Measurements from ENCODE around the gene FRAS1.

FRAS1 gene

DNA sequence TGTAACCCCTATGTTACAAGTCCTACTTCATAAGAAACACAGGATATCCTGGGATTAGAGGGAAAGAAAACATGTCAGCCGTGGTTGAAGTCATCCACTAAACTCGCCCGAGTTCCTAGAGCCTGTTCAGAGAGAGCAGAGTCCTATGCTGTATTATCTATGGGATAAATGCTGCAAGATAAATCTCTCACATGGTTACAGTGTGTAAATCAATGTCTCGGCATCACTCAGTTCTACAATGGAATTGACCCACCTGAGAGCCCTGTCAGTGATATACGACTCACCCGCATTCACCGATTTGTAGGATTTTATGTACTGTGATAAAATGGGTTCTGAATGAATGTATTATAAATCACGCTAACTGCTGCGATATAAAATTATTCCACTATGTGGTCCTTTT lies 366.7 kb downstream of the FRAS1 start:
- Mint-ChIP-seq H3K27me3 (no peaks in the 10 kb centered on the region), H3K4me3 (no peak overlapping the region), H3K9me3 (peaks cover 9% of the 10 kb centered on the region), H3K36me3 (ENCODE audit: low read depth) (no peaks in the 10 kb centered on the region), H3K27ac (no peak overlapping the region), H3K4me1 (ENCODE audit: low read depth) (no peaks in the 10 kb centered on the region)
- intact Hi-C loops (cut with micrococcal nuclease), result no loop called here

DNA sequence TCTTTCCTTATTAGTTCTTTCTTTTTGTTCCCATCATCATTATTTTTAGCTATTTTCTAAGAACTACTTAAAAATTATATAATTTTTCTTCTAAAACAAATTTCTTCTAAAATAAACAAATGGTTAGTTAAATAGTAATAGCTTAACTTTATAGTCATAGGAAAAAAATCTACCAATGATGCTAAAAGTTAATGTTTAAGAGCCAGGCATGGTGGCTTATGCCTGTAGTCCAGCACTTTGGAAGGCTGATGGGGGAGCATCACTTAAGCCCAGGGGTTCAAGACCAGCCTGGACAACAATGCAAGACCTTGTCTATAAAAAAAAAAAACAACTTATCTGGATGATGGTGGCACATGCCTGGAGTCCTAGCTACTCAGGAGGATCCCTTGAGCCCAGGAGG lies 367.3 kb downstream of the FRAS1 start:
- H3K9me3 Mint-ChIP-seq, result peaks cover 9% of the 10 kb centered on the region
- no peak overlapping the region for H3K4me3 Mint-ChIP-seq
- H3K36me3 Mint-ChIP-seq (ENCODE audit: low read depth), result no peaks in the 10 kb centered on the region
- no peaks in the 10 kb centered on the region for H3K27me3 Mint-ChIP-seq
- intact Hi-C loops (cut with micrococcal nuclease), result no loop called here
- H3K27ac Mint-ChIP-seq, result no peak overlapping the region
- H3K4me1 Mint-ChIP-seq (ENCODE audit: low read depth), result no peaks in the 10 kb centered on the region

- H3K27ac Mint-ChIP-seq, result no peak overlapping the region
These were observed 369.8 kb downstream of the FRAS1 start for GRCh38 chr4:78426972-78427371.

GRCh38 chr4:78428996-78429395 lies 371.9 kb downstream of the FRAS1 start:
- no peak overlapping the region for H3K27ac Mint-ChIP-seq
- H3K36me3 Mint-ChIP-seq (ENCODE audit: low read depth), result no peaks in the 10 kb centered on the region
- H3K4me1 Mint-ChIP-seq (ENCODE audit: low read depth), result no peaks in the 10 kb centered on the region
- H3K4me3 Mint-ChIP-seq, result no peak overlapping the region
- no peaks in the 10 kb centered on the region for H3K27me3 Mint-ChIP-seq
- intact Hi-C loops (cut with micrococcal nuclease), result no loop called here
- no peaks in the 10 kb centered on the region for H3K9me3 Mint-ChIP-seq

More at GRCh38 chr4:78426972-78427371, 369.8 kb downstream of the FRAS1 start:
- Mint-ChIP-seq H3K36me3 (ENCODE audit: low read depth) (no peaks in the 10 kb centered on the region), H3K4me1 (ENCODE audit: low read depth) (no peaks in the 10 kb centered on the region), H3K9me3 (peaks cover 2% of the 10 kb centered on the region), H3K27me3 (no peaks in the 10 kb centered on the region), H3K4me3 (no peak overlapping the region)
- intact Hi-C loops (cut with micrococcal nuclease), result no loop called here

DNA sequence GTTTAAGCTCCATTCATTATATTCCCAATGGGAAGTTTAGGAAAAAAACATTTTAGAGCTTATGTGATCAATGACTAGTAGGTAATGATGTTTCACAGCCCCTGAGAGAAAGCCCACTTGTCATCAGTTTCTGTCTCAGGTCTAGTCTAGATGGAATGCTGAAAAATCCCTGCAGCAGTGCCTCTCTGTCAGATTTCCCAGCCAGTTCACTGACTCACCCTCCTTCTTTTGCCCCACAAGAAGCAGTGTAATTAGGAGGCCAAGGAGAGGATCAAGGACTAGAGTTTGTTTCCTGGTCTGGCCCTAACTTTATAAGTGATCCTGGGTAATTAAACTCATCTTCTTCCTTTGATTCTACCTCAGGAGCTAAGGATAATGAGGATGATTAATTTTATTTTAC lies 375.8 kb downstream of the FRAS1 start:
- intact Hi-C loops (cut with micrococcal nuclease), result no loop called here
- Mint-ChIP-seq H3K4me1 (ENCODE audit: low read depth) (no peaks in the 10 kb centered on the region), H3K27ac (no peak overlapping the region), H3K9me3 (no peaks in the 10 kb centered on the region), H3K27me3 (no peaks in the 10 kb centered on the region), H3K36me3 (ENCODE audit: low read depth) (no peaks in the 10 kb centered on the region), H3K4me3 (no peak overlapping the region)

DNA sequence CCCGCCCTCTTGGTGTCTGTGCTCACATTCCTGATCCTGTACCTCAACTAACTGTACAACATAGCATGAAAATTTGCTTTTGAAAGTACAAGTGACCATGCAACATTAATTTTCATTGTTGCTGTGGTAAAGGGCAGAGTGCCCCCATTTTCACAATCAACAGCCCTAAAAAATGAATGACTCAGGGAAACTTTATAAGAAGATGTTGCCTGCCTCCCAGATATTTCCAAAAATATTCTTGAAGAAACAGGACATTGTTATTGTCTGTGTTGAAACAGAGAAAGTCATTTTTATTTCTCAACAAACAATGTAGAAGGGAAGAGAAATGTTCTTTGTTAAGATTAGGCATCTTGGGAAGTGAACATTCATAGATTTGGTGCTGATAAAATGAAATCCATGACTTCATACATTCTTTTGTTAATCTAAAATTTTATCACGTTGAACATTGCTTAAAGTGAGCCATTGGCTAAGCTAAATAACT lies 380.5 kb downstream of the FRAS1 start:
- Mint-ChIP-seq H3K27me3 (no peaks in the 10 kb centered on the region), H3K27ac (no peak overlapping the region), H3K36me3 (ENCODE audit: low read depth) (no peaks in the 10 kb centered on the region), H3K4me3 (no peak overlapping the region), H3K4me1 (ENCODE audit: low read depth) (no peaks in the 10 kb centered on the region), H3K9me3 (no peaks in the 10 kb centered on the region)
- intact Hi-C loops (cut with micrococcal nuclease), result no loop called here

DNA sequence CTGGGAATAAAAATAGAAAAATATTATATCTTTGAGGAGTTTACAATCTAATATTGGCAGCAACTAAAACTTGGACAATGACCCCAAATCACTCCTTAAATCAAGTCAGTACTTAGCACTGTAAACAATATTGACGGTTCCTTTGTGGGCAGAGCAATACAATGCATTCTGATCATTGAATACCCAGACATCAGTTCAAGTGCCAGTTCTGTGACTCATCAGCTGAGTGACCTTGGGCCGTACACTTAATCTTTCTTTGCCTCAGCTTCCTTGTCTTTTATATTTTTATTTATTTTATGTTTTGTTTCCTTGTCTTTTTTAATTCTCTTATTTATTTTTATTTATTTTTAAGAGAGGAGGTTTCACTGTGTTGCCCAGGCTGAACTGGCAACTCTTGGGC lies 382.2 kb downstream of the FRAS1 start:
- no peaks in the 10 kb centered on the region for H3K9me3 Mint-ChIP-seq
- H3K27me3 Mint-ChIP-seq, result no peaks in the 10 kb centered on the region
- no peaks in the 10 kb centered on the region for H3K4me1 Mint-ChIP-seq (ENCODE audit: low read depth)
- intact Hi-C loops (cut with micrococcal nuclease), result no loop called here
- no peak overlapping the region for H3K4me3 Mint-ChIP-seq
- H3K36me3 Mint-ChIP-seq (ENCODE audit: low read depth), result no peaks in the 10 kb centered on the region
- H3K27ac Mint-ChIP-seq, result no peak overlapping the region

- H3K27me3 Mint-ChIP-seq, result no peaks in the 10 kb centered on the region
- H3K9me3 Mint-ChIP-seq, result no peaks in the 10 kb centered on the region
- H3K4me1 Mint-ChIP-seq (ENCODE audit: low read depth), result no peaks in the 10 kb centered on the region
- H3K36me3 Mint-ChIP-seq (ENCODE audit: low read depth), result no peaks in the 10 kb centered on the region
- intact Hi-C loops (cut with micrococcal nuclease), result no loop called here
- H3K27ac Mint-ChIP-seq, result no peak overlapping the region
- H3K4me3 Mint-ChIP-seq, result no peak overlapping the region
These were observed 384.6 kb downstream of the FRAS1 start for GRCh38 chr4:78441756-78442155.

DNA sequence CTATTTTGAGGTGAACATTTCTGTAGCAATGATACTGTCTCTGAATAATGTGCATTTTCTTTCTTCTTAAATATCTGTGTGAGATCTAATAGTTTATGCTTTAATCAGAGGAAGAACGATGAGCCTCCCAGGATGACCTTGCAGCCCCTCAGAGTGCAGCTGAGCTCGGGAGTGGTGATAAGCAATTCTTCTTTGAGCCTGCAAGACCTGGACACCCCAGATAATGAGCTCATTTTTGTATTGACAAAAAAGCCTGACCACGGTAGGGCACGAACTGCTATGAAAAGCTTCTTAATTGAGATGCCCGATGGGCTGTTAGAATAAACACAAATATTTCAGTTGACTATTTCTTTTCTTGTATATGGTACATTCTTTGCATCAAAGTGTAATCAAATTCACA lies 389.5 kb downstream of the FRAS1 start:
- Mint-ChIP-seq H3K9me3 (no peaks in the 10 kb centered on the region), H3K27me3 (no peaks in the 10 kb centered on the region), H3K4me3 (no peak overlapping the region), H3K4me1 (ENCODE audit: low read depth) (no peaks in the 10 kb centered on the region), H3K27ac (no peak overlapping the region), H3K36me3 (ENCODE audit: low read depth) (no peaks in the 10 kb centered on the region)
- intact Hi-C loops (cut with micrococcal nuclease), result no loop called here

- Mint-ChIP-seq H3K9me3 (no peaks in the 10 kb centered on the region), H3K27me3 (no peaks in the 10 kb centered on the region), H3K36me3 (ENCODE audit: low read depth) (no peaks in the 10 kb centered on the region), H3K4me3 (no peak overlapping the region), H3K27ac (no peak overlapping the region), H3K4me1 (ENCODE audit: low read depth) (no peaks in the 10 kb centered on the region)
- intact Hi-C loops (cut with micrococcal nuclease), result no loop called here
These were observed 394.3 kb downstream of the FRAS1 start for GRCh38 chr4:78451407-78451806.

DNA sequence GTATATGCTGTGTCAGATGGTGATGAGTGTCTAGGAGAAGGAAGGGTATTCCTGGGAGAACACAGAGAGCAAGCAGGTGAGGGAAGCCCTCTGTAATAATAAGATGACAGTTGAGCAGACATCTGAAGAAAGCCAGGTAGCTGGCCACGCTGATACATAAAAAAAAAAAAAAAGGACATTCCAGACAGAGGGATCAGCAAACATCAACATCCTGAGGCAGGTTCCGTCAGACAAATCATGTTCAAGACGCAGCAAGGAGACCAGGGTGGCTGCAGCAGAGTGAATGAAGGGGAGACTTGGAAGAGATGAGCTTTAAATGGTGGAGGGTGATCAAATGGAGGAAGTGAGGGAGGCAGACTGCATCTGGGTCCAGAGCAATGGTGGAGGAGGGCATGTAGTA lies 396.9 kb downstream of the FRAS1 start:
- Mint-ChIP-seq H3K4me1 (ENCODE audit: low read depth) (no peaks in the 10 kb centered on the region), H3K27me3 (no peaks in the 10 kb centered on the region), H3K4me3 (no peak overlapping the region), H3K36me3 (ENCODE audit: low read depth) (no peaks in the 10 kb centered on the region), H3K27ac (no peak overlapping the region), H3K9me3 (no peaks in the 10 kb centered on the region)
- intact Hi-C loops (cut with micrococcal nuclease), result no loop called here

DNA sequence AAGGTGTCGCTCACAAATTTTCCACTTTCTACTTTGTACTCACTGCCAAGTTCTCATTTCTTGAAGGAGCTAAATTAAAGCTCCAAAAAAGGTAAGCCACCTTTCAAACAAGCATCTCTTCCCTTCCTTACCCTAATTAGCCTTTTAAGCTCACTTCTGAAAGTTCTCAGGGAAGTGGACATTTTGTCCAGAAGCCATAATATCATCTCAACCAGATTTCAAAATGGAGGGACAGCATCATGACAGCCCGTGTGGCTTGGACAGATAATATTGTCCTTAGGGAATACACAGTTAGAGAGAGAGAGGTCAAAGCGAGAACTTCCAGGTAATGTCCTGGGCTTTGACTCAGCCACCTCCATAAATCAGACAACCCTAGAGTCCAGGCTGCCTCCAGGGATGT lies 400.6 kb downstream of the FRAS1 start:
- intact Hi-C loops (cut with micrococcal nuclease), result no loop called here
- Mint-ChIP-seq H3K4me3 (no peak overlapping the region), H3K4me1 (ENCODE audit: low read depth) (no peaks in the 10 kb centered on the region), H3K27me3 (no peaks in the 10 kb centered on the region), H3K27ac (no peak overlapping the region), H3K36me3 (ENCODE audit: low read depth) (no peaks in the 10 kb centered on the region), H3K9me3 (no peaks in the 10 kb centered on the region)

DNA sequence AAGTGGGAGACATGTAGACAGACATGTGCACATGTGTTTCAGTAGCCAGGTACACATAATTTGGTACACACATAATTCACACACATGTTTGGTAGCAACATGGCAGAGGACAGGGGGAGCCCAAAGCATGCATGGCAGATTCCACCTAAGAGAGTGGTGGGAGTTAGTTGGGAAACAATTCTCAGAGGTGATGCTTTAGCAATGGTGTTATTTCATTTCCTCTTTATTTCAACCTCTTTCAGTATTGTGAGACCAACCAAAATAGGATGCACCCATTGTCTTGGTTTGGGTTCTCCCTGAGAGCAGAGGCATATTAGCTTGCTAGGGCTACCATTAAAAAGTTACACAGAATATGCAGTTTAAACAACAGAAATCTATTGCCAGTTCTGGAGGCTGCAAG lies 402.2 kb downstream of the FRAS1 start:
- Mint-ChIP-seq H3K36me3 (ENCODE audit: low read depth) (no peaks in the 10 kb centered on the region), H3K4me1 (ENCODE audit: low read depth) (no peaks in the 10 kb centered on the region), H3K9me3 (no peaks in the 10 kb centered on the region), H3K27ac (no peak overlapping the region), H3K4me3 (no peak overlapping the region), H3K27me3 (no peaks in the 10 kb centered on the region)
- intact Hi-C loops (cut with micrococcal nuclease), result no loop called here

DNA sequence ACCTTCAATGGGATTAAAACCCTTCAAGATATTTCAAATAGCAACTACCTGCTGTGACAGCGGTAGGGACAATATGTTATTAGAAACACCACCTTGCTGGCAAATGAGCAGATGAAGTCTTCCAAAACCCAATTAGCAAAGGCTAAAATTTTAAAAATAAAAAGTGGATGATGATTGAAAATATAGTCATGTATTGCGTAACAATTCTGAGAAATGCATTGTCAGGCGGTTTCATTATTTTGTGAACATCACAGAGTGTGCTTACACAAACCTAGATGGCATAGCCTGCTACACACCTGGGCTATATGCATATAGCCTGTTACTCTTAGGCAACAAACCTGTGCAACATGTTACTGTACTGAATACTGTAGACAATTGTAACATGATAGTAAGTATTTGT lies 403.2 kb downstream of the FRAS1 start:
- Mint-ChIP-seq H3K27me3 (no peaks in the 10 kb centered on the region), H3K9me3 (no peaks in the 10 kb centered on the region), H3K27ac (no peak overlapping the region), H3K36me3 (ENCODE audit: low read depth) (no peaks in the 10 kb centered on the region), H3K4me1 (ENCODE audit: low read depth) (no peaks in the 10 kb centered on the region), H3K4me3 (no peak overlapping the region)
- intact Hi-C loops (cut with micrococcal nuclease), result no loop called here

GRCh38 chr4:78464265-78464664 lies 407.1 kb downstream of the FRAS1 start:
- H3K36me3 Mint-ChIP-seq (ENCODE audit: low read depth), result no peaks in the 10 kb centered on the region
- H3K4me1 Mint-ChIP-seq (ENCODE audit: low read depth), result no peaks in the 10 kb centered on the region

More at GRCh38 chr4:78464265-78464664, 407.1 kb downstream of the FRAS1 start:
- Mint-ChIP-seq H3K27ac (no peak overlapping the region), H3K4me3 (no peak overlapping the region), H3K9me3 (peaks cover 8% of the 10 kb centered on the region), H3K27me3 (no peaks in the 10 kb centered on the region)
- intact Hi-C loops (cut with micrococcal nuclease), result no loop called here

All from dendritic cell treated with granulocyte-macrophage colony-stimulating factor and Interleukin-4, amounts not matched to agents 40 ng/mL and 50 ng/mL, for 4 days (primary cell).